ENCODE measurements around the gene COX19.

Gene COX19

GRCh38 chr7:990933-991728 lies 15.8 kb upstream of the COX19 start:
- no peak for DNase-seq

GRCh38 chr7:990352-990932 lies 15.1 kb upstream of the COX19 start:
- no peak for DNase-seq

- no peak for DNase-seq
Measured at GRCh38 chr7:988963-989529, 13.7 kb upstream of the COX19 start.

- no peak for DNase-seq
Measured at GRCh38 chr7:988426-988911, 13.1 kb upstream of the COX19 start.

- no peak for DNase-seq
Measured at GRCh38 chr7:987909-988308, 12.6 kb upstream of the COX19 start.

GRCh38 chr7:986766-987751 lies 11.7 kb upstream of the COX19 start:
- no peak for DNase-seq

GRCh38 chr7:985915-986741 lies 10.8 kb upstream of the COX19 start:
- DNase-seq: no peak

- no peak for DNase-seq
Measured at GRCh38 chr7:985127-985416, 9.7 kb upstream of the COX19 start.

- DNase-seq: no peak
Measured at GRCh38 chr7:984361-985126, 9.2 kb upstream of the COX19 start.

GRCh38 chr7:983616-984071 lies 8.3 kb upstream of the COX19 start:
- DNase-seq: no peak

GRCh38 chr7:983004-983615 lies 7.8 kb upstream of the COX19 start, which contains the start of gene CYP2W1:
Gene CYP2W1 (plus strand): TSS chr7:983181. CDS start chr7:983212, 31 bp downstream.
- DNase-seq: no peak

- DNase-seq: no peak
Measured at GRCh38 chr7:982511-983003, 7.2 kb upstream of the COX19 start.

- DNase-seq: no peak
Measured at GRCh38 chr7:981793-982510, 6.6 kb upstream of the COX19 start.

GRCh38 chr7:979886-980571 lies 4.7 kb upstream of the COX19 start:
- DNase-seq: no peak

- DNase-seq: no peak
Measured at GRCh38 chr7:979151-979550, 3.8 kb upstream of the COX19 start.

GRCh38 chr7:978416-979091 lies 3.2 kb upstream of the COX19 start:
- DNase-seq: no peak

GRCh38 chr7:978049-978346 lies 2.6 kb upstream of the COX19 start:
- DNase-seq: no peak

- no peak for DNase-seq
Measured at GRCh38 chr7:977326-978048, 2.1 kb upstream of the COX19 start.

Measured in activated naive CD4-positive, alpha-beta T cell treated with anti-CD3 and anti-CD28 coated beads, Interleukin-2, amount 50 U/mL, for 16 hours (primary cell).